Inflammatory macrophage (primary cell): ENCODE results near the gene NKAIN2.
A peak's percentile ranks its signal among the peaks of the same experiment; 100 is the strongest.
"Not testable (repeated sequence)": the region's sequence is repeated elsewhere in the genome, so short reads cannot be mapped to it uniquely, and the experiment has no call there.

Source experiments
- DNase-seq, 2 donors: peaks; one replicate each; pipeline ENCODE4 v3.0.0-alpha.2; 2020 to 2022

NKAIN2 gene

DNA sequence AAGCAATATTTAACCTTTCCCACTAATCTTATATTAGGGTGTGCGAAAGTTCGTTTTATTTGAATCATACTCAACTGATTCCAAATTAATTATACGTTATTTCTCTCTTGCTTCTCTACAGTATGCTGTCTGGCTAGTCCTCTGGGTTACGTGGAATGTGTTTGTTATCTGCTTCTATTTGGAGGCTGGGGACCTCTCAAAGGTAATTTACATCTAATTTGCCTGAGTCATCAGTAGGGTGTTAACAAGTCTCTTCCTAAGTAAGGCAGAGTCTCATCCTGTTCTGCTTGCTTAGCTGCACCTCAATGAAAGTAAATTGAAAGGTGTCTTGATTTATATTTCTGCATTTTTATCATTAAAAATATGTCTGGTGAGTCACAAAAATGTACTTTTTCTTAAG, 551.5 kb downstream of the NKAIN2 start:
- DNase-seq, result no peak

DNA sequence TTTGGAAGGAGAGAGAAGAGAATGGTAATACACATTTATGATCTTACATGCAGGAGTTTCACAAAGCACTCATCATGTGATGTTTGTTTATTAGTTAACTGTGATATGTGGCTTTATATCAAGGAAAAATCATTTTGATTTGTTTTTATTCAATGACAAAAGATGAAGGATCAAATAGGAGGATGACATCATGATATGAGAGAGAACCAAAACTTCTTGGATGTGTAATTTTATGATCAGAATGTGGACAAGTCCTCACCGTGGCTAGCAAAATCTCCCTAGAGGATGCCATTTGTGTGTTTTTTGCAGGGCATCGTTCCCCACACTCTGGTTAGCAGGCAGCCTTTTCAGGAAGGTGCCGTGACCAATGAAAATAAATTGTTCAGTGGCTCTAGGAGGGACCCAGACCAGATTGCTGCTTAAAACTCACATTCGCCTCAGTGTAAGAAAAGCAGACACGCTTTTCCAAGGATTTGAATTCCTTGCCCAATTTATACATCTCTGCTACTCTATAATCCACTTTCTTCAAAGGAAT, 552.7 kb downstream of the NKAIN2 start:
- DNase-seq, result no peak

DNA sequence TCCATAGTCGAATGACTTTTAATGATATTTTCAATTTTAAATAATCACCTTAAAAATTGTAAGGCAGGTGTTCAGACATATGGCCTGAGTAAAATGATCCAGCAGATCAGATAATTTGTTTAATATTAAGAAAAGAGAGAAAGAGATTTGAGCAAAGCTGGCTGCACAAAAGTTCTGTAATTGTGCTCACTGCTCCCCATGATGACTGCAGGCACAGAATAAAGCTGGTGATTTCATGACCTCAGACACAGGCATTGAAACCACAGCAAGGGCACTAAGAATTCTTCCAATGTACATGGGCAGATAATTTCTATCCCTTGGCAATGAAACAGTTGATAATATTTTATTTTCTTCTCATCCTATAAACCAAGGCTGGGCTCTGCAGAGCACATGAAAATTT, 553.1 kb downstream of the NKAIN2 start:
- no peak for DNase-seq

DNA sequence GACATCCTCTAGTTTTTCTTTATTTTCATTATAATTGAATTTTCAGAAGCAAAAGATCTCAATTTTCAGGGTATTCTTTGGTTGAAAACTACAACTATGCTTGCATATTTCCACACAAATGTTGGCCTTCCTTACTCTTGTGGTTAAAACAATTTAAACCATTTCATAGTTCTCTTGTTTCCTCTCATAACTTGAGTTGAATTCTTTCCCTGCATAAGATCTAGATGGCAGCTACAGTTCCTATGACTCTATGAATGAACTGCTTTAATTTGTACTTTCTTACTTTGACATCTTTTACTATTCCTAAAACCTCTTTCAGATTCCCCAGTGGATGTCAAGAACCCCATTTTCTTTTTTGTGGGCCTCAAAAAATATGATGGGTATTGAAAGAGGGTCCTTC, 564.5 kb downstream of the NKAIN2 start:
- DNase-seq, result no peak

DNA sequence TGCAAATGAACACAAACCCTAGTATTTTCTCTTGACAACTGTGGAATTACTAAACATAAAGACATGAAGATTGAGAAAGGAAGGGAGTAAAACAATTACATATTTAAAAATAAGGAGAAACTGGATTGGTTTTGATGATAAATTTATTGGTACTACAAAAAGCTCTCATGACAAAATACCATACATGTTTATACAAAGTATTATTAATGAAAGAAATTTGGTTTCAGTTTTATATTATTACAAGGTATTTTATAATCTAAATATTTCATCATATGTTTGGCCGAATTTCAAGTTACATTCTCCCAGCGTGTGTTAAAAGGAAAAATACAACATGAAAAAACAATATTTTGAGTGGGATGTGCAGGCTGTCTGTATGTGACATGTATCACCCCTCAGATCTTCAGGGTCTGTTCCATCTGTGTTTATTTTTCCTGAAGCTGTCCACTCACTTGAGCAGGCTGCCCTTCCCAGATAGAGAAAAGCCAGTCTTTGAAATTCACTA, 568.4 kb downstream of the NKAIN2 start:
- DNase-seq, result no peak

DNA sequence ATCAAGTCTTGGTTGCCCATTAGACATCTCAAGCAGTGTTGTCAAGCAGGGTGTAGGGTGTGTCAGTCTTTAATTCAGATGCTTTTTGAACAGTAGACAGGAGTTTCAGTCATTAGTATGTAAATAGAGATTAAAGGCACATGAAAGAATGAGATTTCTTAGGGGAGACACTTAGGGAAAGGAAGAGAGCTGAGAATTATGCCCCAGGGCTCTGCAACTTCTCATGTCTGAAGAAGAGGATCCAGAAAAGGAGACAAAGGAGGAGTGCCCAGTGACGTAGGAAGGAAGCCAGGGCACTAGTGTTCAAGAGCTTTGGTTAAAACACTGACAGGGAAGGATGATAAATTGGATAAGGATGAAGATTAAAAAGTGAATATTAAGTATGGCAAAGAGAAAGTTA, 569.7 kb downstream of the NKAIN2 start:
- DNase-seq, result no peak

DNA sequence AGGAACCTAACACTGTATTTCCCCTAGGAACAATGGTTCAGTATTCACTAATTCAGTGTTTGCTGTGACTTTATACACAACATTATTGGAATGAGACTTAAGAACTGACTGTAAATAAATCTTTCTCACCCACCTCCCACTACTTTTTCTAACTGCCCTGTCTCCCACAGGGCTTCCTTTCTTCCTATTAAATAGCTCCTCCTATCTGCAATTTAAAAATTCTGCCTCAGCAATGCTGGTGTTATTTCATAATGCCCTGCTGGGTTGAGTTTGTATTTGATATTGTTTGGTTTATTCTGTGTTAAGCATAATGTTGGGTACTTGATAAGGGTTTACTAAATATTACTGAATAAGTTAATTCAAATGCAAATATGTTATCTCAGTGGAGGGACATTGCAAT, 585.5 kb downstream of the NKAIN2 start:
- DNase-seq, result no peak

DNA sequence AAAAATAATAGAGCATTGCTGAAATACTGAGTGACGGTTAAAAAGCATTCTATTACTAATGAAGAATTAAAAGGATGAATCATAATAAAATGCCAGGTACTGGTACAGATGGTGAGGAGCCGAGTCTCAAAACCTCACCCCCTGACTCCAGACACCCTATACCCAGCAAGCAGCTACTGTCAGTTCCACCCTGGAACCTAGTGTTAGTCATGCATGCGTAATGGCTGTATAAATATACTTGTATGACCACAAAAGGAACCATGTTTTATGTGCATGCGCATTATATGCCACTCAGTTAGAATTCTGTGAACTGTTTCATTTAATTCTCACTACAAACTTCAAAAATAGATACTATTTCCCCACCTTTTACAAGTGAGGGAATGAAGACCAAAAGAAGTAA, 589.9 kb downstream of the NKAIN2 start:
- DNase-seq, result no peak

DNA sequence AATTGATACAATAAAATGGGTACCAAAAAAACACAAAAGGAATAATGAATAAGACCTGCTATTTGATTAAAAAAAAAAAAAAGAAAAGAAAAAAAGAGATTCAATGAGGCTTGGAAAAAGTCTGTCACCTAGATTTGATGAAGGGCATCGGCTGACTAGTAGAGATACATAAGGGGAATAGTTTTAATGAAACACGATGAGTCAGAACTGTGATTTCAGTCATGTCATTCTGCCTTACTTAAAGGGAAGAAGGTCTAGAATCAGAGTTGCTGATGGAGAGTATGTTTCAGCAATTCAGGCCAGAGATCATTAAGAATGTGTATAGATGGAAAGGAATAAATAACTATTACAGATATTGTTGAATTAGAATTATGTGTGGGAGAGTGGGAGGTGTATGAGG, 592.7 kb downstream of the NKAIN2 start:
- no peak for DNase-seq

DNA sequence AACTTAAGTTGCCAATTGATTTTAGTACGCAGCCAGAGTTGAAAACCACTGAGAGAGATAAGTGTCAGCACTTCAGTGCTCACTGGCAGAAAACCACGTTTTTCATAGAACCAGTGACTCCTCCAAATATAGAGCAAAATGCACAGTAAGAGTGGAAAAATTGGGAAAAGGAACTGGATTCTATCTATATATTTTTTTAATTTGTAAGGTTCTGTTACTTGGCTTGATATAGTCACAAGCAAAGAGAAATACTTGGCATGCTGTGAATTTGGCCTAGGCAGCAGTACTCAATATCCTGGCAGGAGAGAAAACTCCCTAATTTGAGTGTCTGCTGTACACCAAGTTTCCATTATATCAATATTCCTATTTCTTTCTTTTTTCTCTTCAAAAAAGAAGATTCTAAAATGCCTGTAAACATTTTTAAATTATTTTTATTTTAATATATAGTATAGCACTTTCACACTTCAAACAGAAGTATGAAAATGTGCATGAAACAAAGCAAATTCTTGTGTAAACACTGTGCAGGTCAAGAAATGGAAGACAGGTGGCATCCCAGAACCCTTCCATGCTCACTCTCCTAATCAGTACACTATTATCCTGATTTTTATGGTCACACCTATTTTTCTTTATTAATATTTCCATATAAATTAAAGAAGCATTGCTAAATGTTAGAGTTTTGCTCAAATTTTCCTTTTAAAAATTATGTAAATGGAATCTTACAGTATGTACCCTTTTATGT, 596.8 kb downstream of the NKAIN2 start:
- DNase-seq, result peak in 1 of 2 donors; percentile 2

DNA sequence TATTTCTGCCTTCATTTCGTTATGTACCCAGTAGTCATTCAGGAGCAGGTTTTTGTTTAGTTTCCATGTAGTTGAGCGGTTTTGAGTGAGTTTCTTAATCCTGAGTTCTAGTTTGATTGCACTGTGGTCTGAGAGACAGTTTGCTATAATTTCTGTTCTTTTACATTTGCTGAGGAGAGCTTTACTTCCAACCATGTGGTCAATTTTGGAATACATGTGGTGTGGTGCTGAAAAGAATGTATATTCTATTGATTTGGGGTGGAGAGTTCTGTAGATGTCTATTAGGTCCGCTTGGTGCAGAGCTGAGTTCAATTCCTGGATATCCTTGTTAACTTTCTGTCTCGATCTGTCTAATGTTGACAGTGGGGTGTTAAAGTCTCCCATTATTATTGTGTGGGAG, 606.8 kb downstream of the NKAIN2 start:
- DNase-seq, result not testable (repeated sequence)

DNA sequence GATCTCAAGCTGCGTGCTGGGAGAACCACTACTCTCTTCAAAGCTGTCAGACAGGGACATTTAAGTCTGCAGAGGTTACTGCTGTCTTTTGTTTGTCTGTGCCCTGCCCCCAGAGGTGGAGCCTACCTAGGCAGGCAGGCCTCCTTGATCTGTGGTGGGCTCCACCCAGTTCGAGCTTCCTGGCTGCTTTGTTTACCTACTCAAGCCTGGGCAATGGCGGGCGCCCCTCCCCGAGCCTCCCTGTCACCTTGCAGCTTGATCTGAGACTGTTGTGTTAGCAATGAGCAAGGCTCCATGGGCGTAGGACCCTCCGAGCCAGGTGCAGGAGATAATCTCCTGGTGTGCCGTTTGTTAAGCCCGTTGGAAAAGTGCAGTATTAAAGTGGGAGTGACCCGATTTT, 609.0 kb downstream of the NKAIN2 start:
- DNase-seq, result not testable (repeated sequence)

DNA sequence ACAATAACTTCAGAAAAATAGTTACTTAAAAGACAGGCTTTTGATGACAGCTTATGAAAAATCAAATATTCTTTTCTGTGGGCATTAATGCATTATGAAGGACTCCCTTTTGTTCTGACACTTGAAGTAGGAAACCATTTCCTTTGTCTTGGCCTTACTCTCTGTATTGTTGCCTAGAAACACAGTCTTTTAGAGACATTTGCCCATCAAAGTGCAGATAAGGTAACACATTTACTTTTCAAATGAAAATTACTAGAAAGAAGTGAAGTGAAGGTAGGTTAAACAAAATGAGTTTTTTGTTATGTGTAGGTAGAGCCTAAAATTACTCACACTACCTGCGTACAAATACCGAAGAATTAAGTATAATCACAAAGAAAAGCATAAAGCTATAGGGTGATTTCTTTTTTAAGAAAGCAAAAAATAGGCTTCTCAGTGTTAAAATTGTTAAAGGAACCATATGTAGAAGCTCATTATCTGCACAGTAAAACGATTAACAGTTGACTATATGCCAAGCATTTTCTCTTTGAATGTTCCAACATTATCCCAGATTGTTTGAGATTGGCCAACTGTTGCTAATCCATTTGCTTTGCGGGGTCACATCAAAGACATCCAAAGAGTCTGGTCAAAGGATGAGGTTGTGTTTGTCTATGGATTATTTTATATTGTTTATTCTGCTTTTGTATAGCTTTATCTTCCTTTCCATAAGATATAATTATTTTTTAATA, 616.6 kb downstream of the NKAIN2 start:
- no peak for DNase-seq

DNA sequence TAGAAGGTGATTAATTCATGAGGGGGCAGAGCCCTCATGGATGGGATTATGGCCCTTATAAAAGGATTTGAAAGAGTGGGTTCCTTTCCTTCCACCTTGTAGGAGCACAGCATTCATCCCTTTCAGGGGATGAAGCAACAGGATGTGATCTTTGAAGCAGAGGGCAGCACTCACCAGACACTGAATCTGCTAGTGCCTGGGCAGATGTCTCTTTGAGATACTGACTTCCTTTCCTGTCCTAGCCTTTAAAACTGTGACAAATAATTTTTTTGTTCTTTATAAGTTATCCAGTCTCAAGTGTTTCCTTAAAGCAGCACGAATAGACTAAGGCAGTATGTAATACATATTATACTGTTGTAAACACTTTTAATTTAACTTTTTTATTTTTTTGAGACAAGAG, 620.0 kb downstream of the NKAIN2 start:
- DNase-seq, result no peak

DNA sequence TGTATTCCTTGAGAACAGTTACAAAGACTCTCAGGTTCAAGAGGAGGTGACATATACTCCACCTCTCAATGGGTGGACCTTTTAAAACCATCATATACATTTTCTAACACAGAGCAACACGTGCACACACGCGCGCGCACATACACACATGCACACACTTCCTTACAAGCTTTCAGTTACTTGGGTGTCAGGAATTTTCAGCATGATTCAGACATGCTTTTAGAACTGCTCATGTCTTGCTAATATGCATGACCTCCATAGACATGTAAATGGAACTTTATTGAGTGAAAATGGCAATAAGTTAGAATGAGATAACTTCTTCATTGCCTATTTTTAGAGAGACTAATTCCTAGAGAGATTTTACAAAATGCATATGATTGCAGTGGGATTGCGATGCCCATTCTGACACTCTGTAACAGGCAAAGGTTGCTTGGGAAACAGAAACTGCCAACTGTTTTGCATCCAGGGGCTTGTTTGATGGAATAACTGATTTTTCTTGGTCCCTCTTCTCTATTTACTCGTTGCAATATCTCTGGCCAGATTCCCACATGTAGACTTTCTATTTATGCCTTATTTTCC, 627.2 kb downstream of the NKAIN2 start:
- no peak for DNase-seq

DNA sequence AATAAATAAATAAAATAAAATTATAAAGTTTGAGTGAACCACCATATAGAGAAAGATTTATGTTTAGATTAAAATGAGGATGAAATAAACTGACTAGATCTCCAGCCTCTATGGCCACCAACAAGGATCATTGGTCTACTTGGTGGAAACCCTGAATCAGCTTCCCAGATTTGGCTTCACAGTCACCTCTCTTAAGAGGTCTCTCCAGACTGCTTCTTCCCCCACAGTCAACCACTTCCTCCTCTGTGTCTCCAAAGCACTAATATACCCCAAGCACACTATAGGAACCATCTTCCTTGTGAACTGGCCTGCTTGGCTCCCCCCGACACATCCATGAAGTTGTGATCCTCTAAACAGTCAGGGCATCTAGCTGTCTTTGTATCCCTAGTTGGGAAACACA, 629.0 kb downstream of the NKAIN2 start:
- DNase-seq, result peak; percentile 53 to 67

DNA sequence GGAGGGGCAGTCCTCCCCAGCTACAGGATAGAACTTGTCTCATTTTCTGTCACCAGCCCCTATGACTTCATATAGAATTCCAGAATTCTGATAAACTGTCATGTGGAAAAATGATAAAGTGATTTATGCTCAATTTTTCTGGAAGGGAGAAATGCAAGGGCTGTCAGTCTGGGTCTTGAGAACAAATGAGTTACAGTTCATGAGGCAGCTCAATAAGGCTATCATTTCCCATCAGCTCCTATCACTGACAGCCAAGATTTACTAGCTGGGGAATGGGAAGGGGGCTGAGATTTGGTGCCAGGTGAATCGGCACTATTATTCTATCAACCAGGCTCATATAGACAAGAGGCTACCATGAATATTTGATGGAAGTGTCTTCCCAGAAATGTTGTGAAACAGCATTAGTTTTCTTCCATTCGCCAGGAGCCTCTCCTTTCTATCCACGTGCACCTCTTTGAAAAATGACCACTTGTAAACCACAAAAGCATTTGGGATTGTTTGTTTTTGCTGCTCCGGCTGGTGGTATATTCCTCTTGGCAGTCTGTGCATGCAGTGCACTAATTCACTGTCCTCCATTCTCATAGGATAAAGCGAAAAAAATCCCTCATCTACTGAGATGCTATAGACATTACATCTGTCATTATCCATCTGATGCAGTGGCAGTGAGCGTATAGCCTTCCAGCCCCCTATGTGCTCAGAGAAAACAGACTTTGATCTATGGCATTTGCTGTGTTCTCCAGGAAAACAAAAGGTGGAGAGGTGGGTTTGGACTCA, 629.9 kb downstream of the NKAIN2 start:
- no peak for DNase-seq

DNA sequence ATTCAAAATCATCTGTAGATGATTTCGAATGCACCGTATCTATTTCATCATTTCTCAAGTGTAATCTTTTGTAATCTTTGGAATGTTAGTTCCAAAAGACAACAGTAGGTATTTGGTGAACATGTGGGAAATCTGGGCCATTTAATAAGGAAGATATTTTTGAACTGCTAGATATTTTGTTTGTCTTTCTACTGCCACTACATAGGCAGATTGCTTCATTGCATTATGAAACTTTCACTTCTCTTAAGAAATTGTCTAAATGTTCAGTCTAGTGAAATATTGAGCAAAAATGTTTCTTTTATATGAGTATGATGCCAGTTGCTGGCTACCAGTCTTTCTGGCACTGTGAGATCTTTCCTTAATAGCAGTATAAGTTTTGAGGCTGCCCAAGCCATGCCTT, 630.8 kb downstream of the NKAIN2 start:
- peak; percentile 43 to 87 for DNase-seq

DNA sequence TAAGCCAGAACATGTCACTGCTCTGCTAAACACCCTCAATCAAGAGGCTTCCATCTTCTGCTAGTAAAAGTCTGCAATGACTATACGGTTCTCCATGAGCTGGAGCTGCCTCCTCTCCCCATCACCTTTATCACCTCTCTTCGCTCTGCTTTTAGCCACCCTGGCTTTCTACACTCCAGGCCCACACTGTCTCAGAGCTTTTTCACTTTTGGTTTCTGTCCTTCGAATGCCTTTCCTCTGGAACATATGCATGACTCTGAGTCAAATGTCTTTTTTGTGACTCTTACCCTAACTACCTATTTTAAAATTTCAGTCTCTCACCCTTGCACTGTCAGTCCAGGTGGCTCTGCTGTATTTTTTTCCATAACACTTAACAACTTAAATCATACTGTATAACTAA, 633.1 kb downstream of the NKAIN2 start:
- DNase-seq, result no peak

DNA sequence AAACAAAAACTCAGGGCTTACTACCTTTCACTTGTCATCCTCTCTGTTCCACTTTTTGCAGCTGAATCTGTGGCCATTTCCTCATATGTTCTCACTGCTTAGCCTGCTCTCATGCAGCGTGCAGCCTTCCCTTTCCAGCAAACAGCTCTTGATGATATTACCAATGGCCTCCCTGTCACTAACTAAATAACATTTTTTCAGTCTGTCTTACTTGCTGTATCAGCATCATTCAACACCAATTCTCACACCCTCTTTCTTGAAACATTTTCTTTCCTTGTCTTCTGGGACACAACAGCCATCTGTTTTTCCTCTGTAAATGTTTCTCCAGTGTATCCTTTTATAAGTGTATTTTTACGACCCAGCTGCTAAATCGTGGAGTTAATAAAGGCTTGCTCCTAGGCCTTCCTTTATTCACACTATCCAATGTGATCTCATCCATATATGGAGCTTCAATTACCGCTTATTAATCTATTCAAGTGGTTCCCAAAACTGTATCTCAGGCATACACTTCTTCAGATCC, 634.9 kb downstream of the NKAIN2 start:
- peak; percentile 7 to 45 for DNase-seq

DNA sequence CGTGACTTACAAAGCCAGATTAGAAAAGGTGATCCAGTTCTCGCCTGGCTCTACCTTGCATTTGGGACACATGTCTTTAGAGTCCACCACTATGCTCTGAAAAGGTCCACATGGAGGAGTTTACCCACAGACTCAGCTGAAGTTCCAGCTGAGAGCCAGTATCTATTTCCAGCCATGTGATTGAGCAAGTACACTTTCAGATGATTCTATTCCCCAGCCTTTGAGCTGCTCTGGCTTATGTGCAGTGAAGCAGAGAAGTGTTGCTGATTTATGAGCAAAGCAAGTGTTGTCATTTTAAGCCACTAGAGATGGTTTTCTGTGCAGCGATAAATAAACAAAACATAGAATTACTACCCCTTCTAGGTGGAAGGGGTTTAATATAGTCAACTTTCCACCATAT, 637.8 kb downstream of the NKAIN2 start:
- no peak for DNase-seq

DNA sequence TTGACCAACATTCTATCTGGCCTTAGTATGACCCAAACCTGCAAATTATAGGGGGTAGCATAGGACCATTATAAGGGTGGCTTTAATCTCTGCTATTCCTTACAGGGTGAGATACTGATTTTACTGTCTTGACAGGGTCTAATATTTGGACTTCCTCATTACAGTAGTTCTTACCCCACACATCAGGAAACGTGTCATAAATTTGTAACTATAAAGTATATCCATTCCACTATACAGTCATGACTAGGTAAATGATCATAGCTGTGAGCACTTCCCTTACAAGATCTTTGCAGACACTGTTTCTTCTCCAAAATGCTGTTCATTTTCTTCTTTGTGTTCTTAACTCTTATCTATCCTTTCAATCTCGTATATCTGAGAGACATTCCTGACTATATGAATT, 639.9 kb downstream of the NKAIN2 start:
- peak in 1 of 2 donors; percentile 44 for DNase-seq

DNA sequence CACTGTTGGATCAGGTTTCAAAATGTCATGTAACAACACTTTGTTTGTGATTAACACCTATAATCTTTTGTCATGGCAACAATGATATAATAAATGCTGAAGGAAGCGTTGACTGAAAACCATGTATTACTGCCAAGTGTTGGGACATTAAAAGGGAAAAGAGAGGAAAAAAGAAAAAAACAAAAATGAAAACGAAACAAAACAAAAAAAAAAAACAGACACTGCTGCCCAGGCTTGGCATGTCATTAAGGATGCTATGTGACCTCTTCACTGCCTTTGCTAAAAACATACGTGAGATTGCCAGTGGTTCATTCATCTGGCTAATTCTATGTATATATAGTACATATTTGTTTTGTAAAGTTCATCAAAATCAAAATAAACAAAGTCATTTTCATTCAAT, 641.9 kb downstream of the NKAIN2 start:
- no peak for DNase-seq
